Measurements from ENCODE around the gene AGPAT2.

AGPAT2 gene

DNA sequence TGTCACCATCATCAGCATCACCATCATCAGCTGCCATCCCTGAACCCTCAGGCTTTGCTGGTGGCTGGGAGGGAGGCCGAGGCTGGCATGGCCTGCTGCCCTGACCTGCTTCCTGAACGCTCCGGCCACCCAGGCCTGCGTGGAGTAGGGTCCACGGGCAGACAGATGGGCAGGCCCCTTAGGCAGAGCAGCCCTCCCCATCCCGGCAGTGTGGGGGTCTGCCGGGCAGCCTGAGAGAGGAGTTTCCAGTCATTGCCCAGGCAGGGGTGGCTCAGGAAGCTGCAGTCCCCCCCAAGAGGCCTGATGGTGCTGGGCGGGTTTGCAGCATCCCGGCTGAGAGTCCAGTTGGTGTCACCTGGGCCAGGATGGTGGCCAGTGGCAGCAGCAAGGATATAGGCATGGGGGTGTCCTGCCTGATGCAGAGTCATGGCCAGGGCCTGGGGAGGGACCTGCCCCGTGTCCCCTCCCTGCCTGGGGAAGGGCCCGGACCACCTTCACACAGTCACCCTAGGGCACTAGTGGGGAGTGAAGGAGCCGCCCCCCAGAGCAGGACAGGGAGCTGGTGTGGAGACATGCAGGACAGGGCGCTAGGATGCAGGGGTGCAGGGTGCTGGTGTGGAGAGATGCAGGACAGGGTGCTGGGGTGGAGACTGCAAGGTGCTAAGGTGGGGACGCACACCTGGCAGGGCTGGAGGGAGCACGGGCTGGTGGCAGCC, 32.3 kb downstream of the AGPAT2 start:
- H3K9ac ChIP-seq (ENCODE audit: low read depth, low read length) = no peak overlapping the region
- H3K4me1 ChIP-seq (ENCODE audit: insufficient read depth, low read length) = no peaks in the 10 kb centered on the region; the same call in 1 of the 2 replicates
- no peaks in the 10 kb centered on the region for H3K9me3 ChIP-seq (ENCODE audit: control insufficient read depth, insufficient read depth, low read length)
- H3K36me3 ChIP-seq (ENCODE audit: insufficient read depth, low read length) = no peaks in the 10 kb centered on the region

DNA sequence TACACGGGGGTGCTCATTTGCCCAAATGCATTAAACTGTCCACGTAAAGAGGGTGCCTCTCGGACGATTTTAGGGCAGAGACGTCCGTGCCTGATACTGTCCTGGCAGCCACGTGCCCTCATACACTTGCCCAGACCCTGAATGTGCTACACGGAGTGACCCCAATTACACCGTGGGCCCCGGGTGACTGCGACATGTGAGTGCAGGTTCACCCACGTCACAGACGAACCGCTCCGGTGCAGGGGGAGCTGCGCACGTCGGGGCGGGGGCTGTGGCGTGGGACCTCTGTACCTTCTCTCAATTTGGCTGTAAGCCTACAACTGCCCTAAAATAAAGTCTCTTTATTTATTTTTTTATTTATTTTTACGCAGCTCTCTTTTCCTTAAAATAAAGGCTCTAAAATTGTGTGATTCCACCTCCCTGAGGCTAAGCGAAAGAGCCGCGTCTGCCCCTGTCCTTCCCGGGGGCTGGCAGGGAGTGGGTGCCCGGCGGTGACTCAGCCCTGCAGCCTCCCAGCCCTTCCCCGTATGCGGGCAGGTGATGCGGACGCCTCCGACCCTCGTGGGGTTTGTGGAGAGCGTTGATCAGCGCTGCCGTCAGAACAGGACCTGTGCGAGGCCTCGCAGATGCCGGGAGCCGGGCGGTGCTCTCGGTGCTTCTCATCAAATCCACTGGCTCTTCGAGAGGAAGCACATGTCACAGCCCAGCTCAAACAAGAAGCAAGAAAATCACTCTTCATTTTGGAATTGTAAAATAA, 33.8 kb downstream of the AGPAT2 start:
- Histone ChIP-seq H3K9ac (ENCODE audit: low read depth, low read length) (no peak overlapping the region), H3K36me3 (ENCODE audit: insufficient read depth, low read length) (no peaks in the 10 kb centered on the region), H3K9me3 (ENCODE audit: control insufficient read depth, insufficient read depth, low read length) (no peaks in the 10 kb centered on the region), H3K4me1 (ENCODE audit: insufficient read depth, low read length) (no peaks in the 10 kb centered on the region; the same call in 1 of the 2 replicates)

DNA sequence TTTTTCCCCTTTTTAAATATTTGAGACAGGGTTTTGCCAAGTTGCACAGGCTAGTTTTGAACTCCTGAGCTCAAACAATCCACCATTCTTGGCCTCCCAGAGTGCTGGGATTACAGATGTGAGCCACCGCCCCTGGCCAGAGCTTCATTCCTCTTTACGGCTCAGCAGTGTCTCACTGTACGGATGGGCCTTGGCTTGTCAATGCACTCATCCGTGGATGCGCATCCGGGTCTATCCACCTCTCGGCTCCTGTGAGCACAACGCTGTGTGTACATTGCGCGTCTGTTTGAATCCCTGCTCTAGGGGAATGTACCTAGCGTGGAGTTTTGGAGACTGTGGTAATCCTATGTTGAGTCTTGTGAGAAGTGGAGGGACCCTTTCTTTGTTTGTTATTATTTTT, 35.4 kb downstream of the AGPAT2 start:
- Histone ChIP-seq H3K36me3 (ENCODE audit: insufficient read depth, low read length) (no peaks in the 10 kb centered on the region), H3K9me3 (ENCODE audit: control insufficient read depth, insufficient read depth, low read length) (no peaks in the 10 kb centered on the region), H3K4me1 (ENCODE audit: insufficient read depth, low read length) (no peaks in the 10 kb centered on the region; the same call in 1 of the 2 replicates), H3K9ac (ENCODE audit: low read depth, low read length) (no peak overlapping the region)

DNA sequence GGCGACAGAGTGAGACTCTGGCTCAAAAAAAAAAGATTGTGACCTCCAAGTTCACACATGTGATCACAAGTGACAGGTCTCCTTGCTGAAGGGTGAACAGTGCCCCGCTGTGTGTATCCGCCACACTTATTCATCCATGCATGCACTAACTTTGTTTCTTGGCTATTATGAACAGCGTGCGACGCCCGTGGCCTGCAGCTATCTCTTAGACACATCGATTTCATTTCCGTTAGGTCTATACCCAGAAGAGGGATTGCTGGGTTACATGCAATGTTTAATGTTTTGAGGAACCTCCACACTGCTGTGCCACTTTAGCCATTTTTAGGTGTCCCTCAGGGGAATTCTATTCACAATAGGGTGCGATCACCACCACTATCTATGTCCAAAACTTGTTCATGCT, 36.6 kb downstream of the AGPAT2 start:
- no peak overlapping the region for H3K9ac ChIP-seq (ENCODE audit: low read depth, low read length)
- no peaks in the 10 kb centered on the region for H3K36me3 ChIP-seq (ENCODE audit: insufficient read depth, low read length)
- H3K9me3 ChIP-seq (ENCODE audit: control insufficient read depth, insufficient read depth, low read length) = no peaks in the 10 kb centered on the region
- H3K4me1 ChIP-seq (ENCODE audit: insufficient read depth, low read length) = no peaks in the 10 kb centered on the region; the same call in 1 of the 2 replicates

DNA sequence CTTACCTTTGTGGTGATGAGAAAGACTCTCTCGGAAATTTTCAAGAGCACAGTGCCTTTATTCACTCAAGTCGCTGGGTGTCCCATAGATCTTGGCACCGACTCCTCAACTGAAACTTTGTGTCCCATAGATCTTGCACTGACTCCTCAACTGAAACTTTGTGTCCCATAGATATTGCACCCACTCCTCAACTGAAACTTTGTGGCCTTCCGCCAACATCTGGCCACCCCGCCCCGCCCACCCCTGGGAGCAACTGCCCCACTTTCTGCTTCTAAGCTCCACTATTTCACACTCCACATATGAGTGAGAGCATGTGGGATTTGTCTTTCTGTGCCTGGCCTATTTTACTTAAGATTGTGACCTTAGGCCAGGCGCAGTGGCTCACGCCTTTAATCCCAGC, 37.2 kb downstream of the AGPAT2 start:
- no peaks in the 10 kb centered on the region for H3K9me3 ChIP-seq (ENCODE audit: control insufficient read depth, insufficient read depth, low read length)
- no peaks in the 10 kb centered on the region; the same call in 1 of the 2 replicates for H3K4me1 ChIP-seq (ENCODE audit: insufficient read depth, low read length)
- H3K36me3 ChIP-seq (ENCODE audit: insufficient read depth, low read length) = no peaks in the 10 kb centered on the region
- no peak overlapping the region for H3K9ac ChIP-seq (ENCODE audit: low read depth, low read length)

DNA sequence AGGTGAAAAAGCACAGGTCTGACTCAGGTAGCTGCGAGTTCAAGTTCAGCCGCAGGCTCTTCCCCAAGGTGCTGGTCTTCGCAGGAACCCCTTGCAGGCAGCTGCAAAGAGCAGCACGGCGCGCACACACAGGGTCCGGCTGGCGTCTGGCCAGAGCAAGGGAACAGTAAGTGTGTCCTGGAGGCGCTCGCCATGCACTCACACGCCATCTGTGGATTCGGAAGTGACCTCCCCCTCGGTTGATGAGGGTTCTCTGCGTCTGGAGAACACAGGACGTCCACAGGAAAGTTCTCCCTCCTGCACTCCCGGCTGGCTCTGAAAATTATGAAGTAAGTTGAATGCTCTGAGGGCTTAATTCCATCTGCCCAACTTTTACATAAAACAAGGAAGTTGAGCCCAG, 38.5 kb downstream of the AGPAT2 start:
- Histone ChIP-seq H3K4me1 (ENCODE audit: insufficient read depth, low read length) (no peaks in the 10 kb centered on the region; the same call in 1 of the 2 replicates), H3K9me3 (ENCODE audit: control insufficient read depth, insufficient read depth, low read length) (no peaks in the 10 kb centered on the region), H3K9ac (ENCODE audit: low read depth, low read length) (no peak overlapping the region), H3K36me3 (ENCODE audit: insufficient read depth, low read length) (no peaks in the 10 kb centered on the region)

DNA sequence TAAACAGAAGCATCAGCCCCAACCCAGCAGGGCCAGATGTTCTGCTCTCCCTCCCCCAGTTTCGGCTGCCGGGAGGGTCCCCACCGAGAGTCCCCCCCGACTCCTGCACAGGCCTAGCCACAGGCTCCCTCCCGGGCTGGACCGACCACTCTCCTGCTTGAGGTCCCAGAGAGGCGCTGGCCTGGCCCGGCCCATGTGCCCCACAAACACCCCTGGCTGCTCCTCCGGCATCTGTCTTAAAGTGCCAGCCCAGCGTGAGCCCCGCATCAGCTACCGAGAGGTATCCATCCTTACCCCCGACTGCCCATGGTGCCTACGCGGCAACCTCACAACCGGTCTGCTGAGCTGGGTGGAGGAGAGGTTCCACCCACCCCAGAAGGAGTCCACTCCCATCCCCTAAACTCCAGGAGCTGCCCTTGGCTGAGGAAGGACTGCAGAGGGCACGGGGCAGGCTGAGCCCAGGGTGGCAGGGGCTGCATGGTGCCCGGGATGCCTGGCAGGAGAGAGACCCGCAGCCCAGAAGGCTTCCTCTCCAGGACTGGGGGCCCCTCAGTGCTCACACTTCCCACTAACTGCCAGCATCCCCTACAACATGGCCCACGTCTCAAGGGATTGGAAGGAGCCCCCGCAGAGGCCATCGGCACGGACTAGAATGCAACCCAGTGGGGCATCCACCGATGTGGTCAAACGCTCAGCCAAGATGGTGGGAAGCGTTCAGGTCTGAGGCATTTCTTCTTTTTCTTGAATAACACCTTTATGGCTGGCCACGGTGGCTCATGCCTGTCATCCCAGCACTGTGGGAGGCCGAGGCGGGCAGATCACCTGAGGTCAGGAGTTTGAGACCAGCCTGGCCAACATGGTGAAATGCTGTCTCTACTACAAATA, 40.2 kb downstream of the AGPAT2 start:
- Histone ChIP-seq H3K36me3 (ENCODE audit: insufficient read depth, low read length) (no peaks in the 10 kb centered on the region), H3K9me3 (ENCODE audit: control insufficient read depth, insufficient read depth, low read length) (no peaks in the 10 kb centered on the region), H3K4me1 (ENCODE audit: insufficient read depth, low read length) (no peaks in the 10 kb centered on the region; the same call in 1 of the 2 replicates), H3K9ac (ENCODE audit: low read depth, low read length) (no peak overlapping the region)

DNA sequence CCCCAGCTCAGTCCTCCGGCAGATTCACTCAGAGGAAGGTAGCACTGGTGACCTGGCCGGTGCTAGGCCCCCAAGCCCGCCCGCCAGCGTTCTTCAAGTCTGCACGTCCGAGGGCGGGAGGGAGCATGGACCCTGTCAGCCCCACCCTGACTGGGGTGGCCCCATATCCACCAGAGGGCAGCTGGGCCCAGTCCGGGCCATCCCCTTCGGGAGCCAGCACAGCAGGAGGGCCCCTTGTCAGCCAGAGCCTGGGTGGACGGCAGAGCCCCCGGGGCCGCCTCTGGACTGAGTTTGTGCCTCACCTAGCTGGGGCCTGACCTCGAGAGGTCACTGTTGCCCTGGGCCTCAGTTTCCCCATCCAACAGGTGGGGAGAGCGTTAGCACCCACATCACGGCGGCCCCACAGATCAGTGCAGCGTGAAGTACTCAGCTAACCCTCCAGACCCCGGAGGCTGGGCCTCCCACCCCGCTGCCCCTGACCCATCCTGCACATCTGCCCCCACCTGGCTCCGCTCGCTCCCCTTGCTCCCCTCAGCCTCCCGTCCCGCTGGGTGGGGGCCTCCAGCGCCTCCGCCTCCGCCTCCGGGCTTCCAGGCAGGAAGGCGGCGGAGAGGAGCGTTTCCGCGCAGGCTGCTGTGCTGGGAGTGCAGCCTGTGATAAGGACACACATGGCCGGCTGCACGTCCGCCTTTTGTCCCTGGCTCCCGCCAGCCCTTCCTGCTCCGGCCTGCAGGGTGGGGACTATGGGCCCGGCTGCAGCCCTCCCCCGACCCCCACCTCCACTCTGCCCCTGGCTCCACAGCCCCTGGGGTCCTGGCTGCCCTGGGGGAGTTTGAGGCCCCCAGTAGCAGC, 41.1 kb downstream of the AGPAT2 start:
- no peaks in the 10 kb centered on the region; the same call in 1 of the 2 replicates for H3K4me1 ChIP-seq (ENCODE audit: insufficient read depth, low read length)
- H3K9me3 ChIP-seq (ENCODE audit: control insufficient read depth, insufficient read depth, low read length) = no peaks in the 10 kb centered on the region
- H3K36me3 ChIP-seq (ENCODE audit: insufficient read depth, low read length) = no peaks in the 10 kb centered on the region
- H3K9ac ChIP-seq (ENCODE audit: low read depth, low read length) = no peak overlapping the region

DNA sequence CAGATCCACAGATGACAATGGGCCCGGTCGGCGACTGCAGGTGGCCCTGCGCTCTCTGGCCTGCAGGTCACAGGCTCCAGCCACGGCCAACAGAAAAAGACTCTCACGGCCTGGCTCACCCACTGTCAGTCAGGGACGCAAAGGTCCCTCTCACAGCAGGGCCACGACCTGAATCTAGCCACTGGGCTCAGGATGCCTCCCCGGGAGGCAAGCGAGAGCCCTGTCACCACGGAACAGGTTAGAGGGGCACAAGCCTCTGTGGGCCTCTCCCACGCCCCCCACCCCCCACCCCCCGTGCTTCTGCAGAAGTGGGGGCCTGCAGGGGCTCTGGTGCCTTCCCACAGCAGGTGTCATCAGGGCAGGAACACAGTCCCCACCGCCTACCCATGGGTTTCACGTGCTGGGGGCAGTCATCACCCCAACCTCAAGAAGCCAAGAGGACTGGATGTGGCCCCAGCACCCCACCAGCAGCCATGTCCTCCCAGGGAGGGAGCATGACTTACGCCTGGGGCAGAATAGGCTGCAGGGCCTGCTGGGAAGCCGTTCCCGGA, 41.8 kb downstream of the AGPAT2 start:
- no peaks in the 10 kb centered on the region for H3K36me3 ChIP-seq (ENCODE audit: insufficient read depth, low read length)
- H3K9me3 ChIP-seq (ENCODE audit: control insufficient read depth, insufficient read depth, low read length) = no peaks in the 10 kb centered on the region
- H3K4me1 ChIP-seq (ENCODE audit: insufficient read depth, low read length) = no peaks in the 10 kb centered on the region; the same call in 1 of the 2 replicates
- no peak overlapping the region for H3K9ac ChIP-seq (ENCODE audit: low read depth, low read length)

DNA sequence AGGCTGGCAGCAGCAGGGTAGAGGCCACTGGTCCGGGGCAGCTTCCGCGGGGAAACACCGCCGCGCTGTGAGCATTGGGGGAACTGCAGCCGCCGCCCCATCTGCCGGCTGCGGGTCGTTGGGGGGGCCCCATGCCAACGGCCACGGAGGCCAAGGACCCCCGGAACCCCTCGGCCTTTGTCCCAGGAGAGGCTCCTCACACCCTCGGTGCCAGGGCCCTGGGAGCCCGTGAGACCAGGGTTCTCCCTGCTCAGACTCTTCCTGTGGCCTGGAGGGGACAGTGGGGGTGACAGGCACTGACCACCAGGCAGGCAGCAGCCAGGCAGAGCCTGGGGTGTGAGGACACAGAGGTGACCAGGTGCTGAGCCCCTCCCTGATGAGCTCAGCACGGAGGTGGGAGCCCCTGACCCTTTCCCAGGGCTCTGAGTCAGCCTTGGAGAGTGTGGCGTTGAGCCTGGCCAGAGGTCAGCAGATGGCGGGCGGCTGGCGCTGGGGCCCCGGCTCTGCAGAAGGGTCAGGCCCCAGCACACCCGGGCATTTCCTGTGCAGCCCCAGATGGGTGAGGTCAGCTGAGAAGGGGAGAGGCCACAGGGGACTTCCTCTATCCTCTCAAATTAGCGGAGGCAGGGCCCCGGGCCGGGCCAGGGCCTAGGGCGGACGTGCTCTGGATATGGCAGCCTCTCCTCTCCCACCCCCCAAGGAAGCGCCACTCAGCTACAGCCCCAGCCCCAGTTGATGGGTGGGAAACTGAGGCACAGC, 42.5 kb downstream of the AGPAT2 start:
- Histone ChIP-seq H3K4me1 (ENCODE audit: insufficient read depth, low read length) (no peaks in the 10 kb centered on the region; the same call in 1 of the 2 replicates), H3K36me3 (ENCODE audit: insufficient read depth, low read length) (no peaks in the 10 kb centered on the region), H3K9ac (ENCODE audit: low read depth, low read length) (peak overlapping the region; percentile 22; the same call in 1 of the 2 replicates), H3K9me3 (ENCODE audit: control insufficient read depth, insufficient read depth, low read length) (no peaks in the 10 kb centered on the region)

DNA sequence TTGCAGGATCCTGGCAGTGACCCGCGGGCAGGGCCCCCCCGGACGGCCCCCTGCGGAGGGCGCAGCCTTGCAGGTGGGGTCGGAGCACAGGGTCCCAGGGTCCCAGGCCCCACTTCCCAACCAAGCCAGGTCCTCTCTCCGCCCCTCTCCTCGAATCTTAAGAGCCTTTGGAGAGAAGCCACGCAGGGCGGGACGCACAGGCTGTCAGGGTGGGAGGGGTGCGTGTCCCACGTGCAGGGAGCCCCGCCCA, 43.0 kb downstream of the AGPAT2 start:
- Histone ChIP-seq H3K36me3 (ENCODE audit: insufficient read depth, low read length) (no peaks in the 10 kb centered on the region), H3K4me1 (ENCODE audit: insufficient read depth, low read length) (no peaks in the 10 kb centered on the region; the same call in 1 of the 2 replicates), H3K9me3 (ENCODE audit: control insufficient read depth, insufficient read depth, low read length) (no peaks in the 10 kb centered on the region), H3K9ac (ENCODE audit: low read depth, low read length) (peak overlapping the region; percentile 22; the same call in 1 of the 2 replicates)

DNA sequence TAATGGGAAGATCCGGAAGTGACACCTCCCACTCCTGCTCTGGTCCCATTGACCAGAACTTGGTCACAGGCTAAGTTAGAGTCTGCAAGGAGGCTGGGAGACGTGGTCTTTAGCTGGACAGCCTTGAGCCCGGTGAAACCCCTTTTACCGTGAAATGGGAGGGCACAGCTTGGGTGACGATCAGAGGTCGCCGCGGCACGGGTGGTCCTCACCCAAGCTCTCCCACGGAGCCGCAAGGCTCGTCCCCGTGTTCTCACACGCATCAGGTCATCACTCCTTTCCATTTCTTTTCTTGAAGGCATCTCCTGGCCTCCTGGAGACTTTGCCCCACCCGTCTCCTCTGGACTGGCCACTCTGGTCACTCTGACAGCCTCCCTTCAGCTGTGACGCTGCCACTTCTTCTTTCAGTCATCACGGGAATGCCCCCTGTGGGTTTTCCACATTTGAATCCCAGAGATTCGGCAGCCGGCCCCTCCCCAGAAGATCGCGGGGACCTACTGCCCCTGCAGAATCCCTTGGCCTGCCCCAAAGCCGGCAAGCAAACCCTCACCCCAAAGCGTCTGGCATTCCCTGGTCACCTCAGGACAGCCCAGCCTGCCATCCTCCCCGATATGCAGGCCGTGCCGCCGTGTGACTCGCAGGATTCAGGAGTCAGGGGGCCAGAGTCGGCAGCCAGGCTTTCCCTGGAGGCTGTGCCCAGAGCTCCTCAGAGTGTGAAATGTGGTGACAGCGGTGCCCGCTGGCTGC, 43.5 kb downstream of the AGPAT2 start:
- H3K9ac ChIP-seq (ENCODE audit: low read depth, low read length) = peak overlapping the region; percentile 22; the same call in 1 of the 2 replicates
- H3K4me1 ChIP-seq (ENCODE audit: insufficient read depth, low read length) = no peaks in the 10 kb centered on the region; the same call in 1 of the 2 replicates
- H3K36me3 ChIP-seq (ENCODE audit: insufficient read depth, low read length) = no peaks in the 10 kb centered on the region
- no peaks in the 10 kb centered on the region for H3K9me3 ChIP-seq (ENCODE audit: control insufficient read depth, insufficient read depth, low read length)

Measured in ES-I3 (cell line).